ENCODE data around the gene LARGE1. TPM values are rescaled to one million over a fixed set of nuclear protein-coding genes. Genes with fewer than 3 reads are reported as not detected.

Gene LARGE1
- total RNA-seq, 4 donors from 2014 or later: 78.1 to 156 (median 104) TPM

DNA sequence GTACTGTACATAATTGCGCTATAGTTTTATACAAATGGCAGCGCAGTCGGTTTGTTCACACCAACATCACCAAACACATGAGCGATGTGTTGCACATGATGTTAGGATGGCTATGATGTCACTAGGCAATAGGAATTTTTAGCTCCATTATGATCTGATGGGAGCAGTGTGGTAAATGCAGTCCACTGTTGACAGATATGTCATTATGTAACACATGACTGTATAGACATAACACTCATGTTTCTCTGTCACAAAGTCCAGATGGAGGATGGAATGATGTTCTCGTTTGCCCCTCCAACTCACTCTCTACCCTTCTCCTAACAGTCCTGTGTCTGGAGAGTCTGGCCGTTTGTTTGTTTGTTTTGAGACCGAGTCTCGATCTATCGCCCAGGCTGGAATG lies 288.5 kb downstream of the LARGE1 start:
- Histone ChIP-seq H3K4me1 (no peaks in the 10 kb centered on the region), H3K27me3 (no peaks in the 10 kb centered on the region), H3K36me3 (no peaks in the 10 kb centered on the region), H3K9me3 (no peaks in the 10 kb centered on the region), H3K27ac (no peak overlapping the region), H3K4me3 (no peak overlapping the region)
- no peak for DNase-seq
- TF ChIP-seq, protein P1, sequence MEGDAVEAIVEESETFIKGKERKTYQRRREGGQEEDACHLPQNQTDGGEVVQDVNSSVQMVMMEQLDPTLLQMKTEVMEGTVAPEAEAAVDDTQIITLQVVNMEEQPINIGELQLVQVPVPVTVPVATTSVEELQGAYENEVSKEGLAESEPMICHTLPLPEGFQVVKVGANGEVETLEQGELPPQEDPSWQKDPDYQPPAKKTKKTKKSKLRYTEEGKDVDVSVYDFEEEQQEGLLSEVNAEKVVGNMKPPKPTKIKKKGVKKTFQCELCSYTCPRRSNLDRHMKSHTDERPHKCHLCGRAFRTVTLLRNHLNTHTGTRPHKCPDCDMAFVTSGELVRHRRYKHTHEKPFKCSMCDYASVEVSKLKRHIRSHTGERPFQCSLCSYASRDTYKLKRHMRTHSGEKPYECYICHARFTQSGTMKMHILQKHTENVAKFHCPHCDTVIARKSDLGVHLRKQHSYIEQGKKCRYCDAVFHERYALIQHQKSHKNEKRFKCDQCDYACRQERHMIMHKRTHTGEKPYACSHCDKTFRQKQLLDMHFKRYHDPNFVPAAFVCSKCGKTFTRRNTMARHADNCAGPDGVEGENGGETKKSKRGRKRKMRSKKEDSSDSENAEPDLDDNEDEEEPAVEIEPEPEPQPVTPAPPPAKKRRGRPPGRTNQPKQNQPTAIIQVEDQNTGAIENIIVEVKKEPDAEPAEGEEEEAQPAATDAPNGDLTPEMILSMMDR (IDR thresholded peaks at IDR 0.05): no peak
- no peak for TF ChIP-seq POLR2A (IDR thresholded peaks at IDR 0.05)

DNA sequence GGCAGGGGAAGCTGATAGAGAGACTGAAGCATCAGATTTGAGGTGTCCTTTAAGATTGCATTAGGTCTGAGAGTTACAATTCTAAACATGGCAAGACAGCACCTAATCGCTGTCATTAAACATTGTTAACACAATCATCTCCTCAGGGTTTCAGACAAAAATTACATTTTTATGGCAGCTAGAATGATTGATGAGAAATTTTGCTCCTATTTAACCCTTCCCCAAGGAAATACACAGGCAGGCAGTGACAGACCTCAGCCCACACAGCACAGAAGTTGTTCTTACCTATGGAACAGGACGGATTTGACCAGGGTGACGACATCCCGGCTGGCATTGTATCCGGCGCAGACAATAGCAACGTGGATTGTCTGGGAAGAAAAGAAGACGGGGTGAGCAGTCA lies 294.3 kb downstream of the LARGE1 start:
- H3K9me3 ChIP-seq: no peaks in the 10 kb centered on the region
- no peak overlapping the region for H3K4me3 ChIP-seq
- H3K27ac ChIP-seq: no peak overlapping the region
- H3K4me1 ChIP-seq: no peaks in the 10 kb centered on the region
- no peak for DNase-seq
- H3K27me3 ChIP-seq: no peaks in the 10 kb centered on the region
- H3K36me3 ChIP-seq: peaks cover 0 to 5% (median 0%) of the 10 kb centered on the region in 3 donors
- TF ChIP-seq POLR2A (IDR thresholded peaks at IDR 0.05): no peak
- TF ChIP-seq, protein P1 (IDR thresholded peaks at IDR 0.05): no peak

DNA sequence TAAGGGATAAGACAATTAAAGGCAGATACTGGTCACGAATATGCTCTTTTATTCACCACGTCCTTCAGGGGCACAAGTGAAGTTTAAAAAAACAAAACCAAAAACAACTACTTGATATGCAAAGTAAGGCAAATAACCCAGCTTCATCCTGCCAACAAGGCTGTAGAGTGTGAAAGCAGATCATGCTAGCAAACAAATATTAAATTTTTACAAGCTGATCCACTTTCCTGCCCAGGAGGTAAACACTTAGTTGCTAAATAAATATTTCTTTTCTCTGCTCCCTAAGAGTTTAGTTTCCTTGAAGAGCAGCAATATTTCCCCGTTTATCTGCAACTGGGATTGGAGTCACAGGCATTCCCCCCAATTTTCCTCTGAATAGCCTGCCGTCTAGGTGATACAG lies 300.2 kb downstream of the LARGE1 start:
- Histone ChIP-seq H3K36me3 (peaks cover 0 to 5% (median 0%) of the 10 kb centered on the region in 3 donors), H3K4me1 (no peaks in the 10 kb centered on the region), H3K4me3 (no peak overlapping the region), H3K27ac (no peak overlapping the region), H3K9me3 (no peaks in the 10 kb centered on the region), H3K27me3 (no peaks in the 10 kb centered on the region)
- no peak for TF ChIP-seq POLR2A (IDR thresholded peaks at IDR 0.05)
- TF ChIP-seq, protein P1 (IDR thresholded peaks at IDR 0.05): no peak
- DNase-seq: no peak

DNA sequence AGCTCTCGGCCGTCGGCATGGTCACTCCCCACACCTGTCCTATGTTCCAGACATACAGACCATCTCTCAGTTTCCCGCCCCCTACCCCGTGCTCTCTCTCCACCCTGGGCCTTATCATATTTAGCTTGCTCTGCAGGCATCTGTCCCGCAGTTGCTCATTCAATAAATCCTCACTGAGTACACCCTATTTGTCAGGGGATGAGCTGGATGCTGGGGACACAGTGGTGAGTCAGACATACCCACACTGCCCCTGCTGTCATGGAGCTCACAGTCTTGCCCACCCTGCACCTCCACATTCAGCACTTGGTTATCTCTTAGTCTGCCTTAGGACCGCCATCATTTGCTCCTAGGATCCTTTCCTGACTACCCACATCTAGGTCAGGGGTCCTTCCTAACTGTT lies 313.8 kb downstream of the LARGE1 start:
- Histone ChIP-seq H3K36me3 (peaks cover 0 to 4% (median 0%) of the 10 kb centered on the region in 3 donors), H3K4me3 (no peak overlapping the region), H3K4me1 (no peaks in the 10 kb centered on the region), H3K27ac (no peak overlapping the region), H3K27me3 (no peaks in the 10 kb centered on the region), H3K9me3 (no peaks in the 10 kb centered on the region)
- TF ChIP-seq, protein P1 (IDR thresholded peaks at IDR 0.05): no peak
- no peak for TF ChIP-seq POLR2A (IDR thresholded peaks at IDR 0.05)
- no peak for DNase-seq

DNA sequence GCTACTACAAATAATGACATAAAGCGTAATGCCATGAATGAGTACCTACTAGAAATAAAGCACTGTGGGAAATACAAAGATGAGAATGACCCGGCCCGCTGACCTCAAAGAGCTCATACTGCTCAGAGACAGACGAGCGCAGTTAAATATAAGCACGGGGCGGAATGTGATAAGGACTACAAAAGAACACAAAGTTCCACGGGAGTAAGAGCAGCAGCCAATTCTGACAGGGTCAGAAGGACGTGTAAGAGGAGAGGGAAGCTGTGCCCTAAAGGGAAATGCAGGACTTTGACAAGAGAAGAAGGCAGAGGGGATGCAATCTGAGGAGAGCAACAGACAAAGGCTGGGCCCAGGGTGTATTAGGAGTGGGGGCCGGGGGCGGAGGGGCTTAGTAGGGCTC lies 314.6 kb downstream of the LARGE1 start:
- no peaks in the 10 kb centered on the region for H3K4me1 ChIP-seq
- H3K9me3 ChIP-seq: no peaks in the 10 kb centered on the region
- peaks cover 0 to 4% (median 0%) of the 10 kb centered on the region in 3 donors for H3K36me3 ChIP-seq
- no peak overlapping the region for H3K4me3 ChIP-seq
- no peak overlapping the region for H3K27ac ChIP-seq
- no peaks in the 10 kb centered on the region for H3K27me3 ChIP-seq
- no peak for DNase-seq
- no peak for TF ChIP-seq POLR2A (IDR thresholded peaks at IDR 0.05)
- TF ChIP-seq, protein P1 (IDR thresholded peaks at IDR 0.05): no peak

DNA sequence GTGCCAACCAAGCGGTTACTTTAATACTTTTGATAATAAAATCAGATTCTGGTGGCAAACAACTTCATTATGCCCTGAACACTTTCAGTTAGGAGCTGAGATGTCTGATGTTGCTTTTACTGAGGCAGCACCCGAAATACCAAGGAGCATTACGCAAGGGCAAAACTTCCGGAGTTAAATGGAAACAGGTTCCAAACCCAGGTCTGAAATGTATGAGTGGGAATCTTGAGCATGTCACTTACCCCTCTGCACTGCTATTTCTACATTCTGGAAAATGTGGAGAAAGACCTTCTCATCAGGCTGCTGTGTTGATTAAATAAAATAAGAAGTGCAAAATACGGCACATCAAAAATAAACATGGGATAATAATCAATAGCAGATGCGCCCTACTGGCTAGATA lies 315.1 kb downstream of the LARGE1 start:
- no peaks in the 10 kb centered on the region for H3K27me3 ChIP-seq
- peaks cover 0 to 4% (median 0%) of the 10 kb centered on the region in 3 donors for H3K36me3 ChIP-seq
- no peaks in the 10 kb centered on the region for H3K9me3 ChIP-seq
- no peak for DNase-seq
- H3K4me3 ChIP-seq: no peak overlapping the region
- H3K4me1 ChIP-seq: no peaks in the 10 kb centered on the region
- no peak overlapping the region for H3K27ac ChIP-seq
- TF ChIP-seq, protein P1 (IDR thresholded peaks at IDR 0.05): no peak
- TF ChIP-seq POLR2A (IDR thresholded peaks at IDR 0.05): no peak

Measured in Peyer's patch (tissue), 4 donors.